GM18909 (cell line): ENCODE data around the gene ATXN7.

Experiments
- ATAC-seq: cut with Tn5 transposase; IDR thresholded peaks from one replicate; pipeline ENCODE4 v1.9.1; 2021; ENCODE audit warnings: mild to moderate bottlenecking; ENCODE audit not compliant: unreplicated experiment, poor library complexity

The ATXN7 gene

DNA sequence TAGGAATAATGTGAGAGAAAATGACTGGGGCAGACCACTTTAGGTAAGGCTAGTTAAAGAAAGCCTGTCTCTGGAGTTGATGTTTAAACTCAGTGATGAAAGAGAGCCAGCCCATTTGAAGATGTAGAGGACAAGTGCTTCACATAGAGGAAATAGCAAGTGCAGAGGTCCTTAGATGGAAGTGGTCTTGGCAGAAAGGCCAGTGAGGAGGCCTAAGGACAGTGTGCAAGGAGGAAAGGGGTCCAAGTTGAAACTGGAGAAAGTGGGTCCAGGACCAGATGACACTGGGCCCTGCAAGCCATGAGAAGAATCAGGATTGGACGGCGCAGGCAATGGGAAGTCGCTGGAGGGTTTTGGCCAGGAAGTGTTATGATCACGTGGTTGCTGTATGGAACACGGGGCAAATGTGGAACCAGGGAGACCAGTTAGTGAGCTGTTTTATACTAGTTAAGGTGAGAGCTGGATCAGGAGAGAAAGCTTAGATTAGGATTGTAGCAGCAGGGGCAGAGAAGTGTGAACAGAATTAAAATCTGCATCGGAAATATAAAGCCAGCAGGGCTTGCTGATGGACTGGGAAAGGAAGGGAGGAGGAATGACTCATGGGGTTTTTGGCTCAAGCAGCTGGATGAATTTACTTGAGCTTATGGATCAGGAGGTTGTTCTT lies 96.5 kb downstream of the ATXN7 start:
- ATAC-seq = no peak

DNA sequence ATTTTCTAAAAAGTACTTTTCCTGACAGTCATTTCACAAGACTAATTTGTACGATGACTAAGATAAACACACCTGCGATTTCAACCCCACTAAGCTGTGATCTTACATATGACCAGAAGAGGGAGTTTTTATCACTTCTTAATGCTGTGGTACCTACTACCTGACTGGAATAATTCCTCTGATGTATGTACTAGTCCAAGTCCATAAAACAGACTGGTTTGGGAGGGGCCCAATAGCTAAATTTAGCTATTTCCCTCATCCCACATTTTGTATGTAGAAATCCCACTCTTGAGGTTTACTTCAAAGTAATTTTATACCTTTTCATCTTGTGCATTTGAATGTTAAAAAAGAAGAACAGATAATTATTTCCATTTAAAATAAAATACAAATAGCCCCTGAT lies 98.2 kb downstream of the ATXN7 start:
- ATAC-seq = peak; percentile 82

DNA sequence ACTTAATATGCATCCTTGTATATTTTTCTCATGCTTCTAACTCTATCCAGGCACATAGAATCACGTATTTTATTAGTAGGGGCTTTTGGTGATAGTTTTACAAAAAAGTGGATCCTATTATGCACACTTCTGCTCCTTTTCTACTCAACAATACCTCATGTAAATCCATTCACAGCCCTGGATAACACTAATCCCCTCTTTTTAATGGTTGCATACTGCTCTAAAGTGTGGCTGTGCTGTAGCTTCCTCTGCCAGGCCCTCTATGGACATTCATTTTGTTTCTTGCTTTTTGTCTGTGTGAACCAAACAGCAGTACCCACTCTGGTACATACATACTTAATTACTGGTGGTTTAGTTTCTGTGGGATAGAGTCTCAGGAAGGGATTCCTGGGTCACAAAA lies 99.8 kb downstream of the ATXN7 start:
- no peak for ATAC-seq

DNA sequence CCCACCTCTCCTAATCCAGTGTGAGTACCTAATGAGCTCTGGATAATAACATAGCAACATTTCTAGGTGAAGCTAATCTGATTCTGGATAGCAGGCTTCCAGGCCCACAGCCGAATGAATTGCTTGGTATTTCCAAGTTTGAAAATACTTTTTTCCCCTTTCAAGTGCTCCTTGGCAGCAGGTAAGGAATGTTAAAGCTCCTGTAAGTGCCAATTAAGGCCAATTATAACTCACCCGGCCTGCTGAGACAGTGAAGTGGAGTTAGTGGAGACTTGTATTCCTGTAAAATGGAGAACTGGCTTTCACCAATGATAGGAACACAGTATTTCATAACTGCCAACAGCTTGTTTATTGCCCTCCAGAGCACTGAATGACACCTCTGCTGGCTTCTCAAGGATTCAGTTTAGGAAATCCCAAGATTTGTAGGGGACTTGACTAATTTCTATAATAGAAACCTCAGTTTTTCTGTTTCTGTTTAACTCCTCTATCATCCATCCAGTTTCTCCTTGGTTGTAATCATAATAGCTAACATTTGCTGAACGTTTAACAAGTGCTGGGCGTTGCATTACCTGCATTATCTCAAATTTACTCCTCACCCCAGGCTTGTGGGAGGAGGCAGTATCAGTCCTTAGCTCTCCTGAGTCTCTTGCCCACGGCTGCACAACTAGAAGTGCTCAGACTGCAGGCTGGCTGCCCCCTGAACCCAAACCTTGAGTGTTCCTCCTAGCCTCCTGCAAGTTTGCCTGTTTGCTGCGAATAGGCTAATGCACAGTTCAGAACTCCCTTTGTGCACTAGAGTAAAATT lies 101.2 kb downstream of the ATXN7 start:
- no peak for ATAC-seq

DNA sequence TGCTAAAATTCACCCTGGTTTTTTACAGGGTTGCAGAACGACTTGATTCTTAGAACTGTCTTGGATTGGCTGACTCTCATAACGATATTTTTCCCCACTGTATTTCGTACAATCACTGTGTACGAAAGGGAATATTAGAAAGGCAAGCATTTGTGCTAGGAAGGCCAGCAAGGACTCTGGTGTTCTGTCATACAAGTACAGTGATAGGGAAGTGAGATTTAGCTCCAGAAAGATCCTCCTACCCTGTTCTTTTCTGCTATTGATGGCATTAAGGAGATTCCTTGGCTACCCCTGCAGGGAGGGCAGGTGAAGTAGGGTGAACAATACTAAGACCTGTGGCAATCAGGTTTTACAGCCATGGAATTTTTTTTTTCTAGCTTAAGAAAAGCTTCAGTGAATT lies 102.3 kb downstream of the ATXN7 start:
- ATAC-seq = no peak

DNA sequence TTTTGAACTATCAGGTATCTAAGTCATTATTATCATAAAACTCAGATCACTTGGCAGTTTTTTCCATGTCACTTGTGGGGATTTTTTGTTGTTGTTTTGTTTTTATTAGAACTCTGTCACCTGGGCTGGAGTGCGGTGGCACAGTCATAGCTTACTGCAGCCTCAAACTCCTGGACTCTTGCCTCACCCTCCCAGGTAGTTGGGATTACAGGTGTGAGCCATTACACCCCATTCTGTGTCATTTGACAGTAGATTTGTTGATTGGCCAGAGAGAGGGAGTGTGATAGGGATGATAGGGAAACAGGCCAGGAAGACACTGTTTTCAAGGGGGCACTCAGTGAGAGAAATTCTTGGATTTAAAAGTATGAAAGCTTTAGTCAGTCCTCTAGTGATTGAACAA lies 103.2 kb downstream of the ATXN7 start:
- no peak for ATAC-seq

DNA sequence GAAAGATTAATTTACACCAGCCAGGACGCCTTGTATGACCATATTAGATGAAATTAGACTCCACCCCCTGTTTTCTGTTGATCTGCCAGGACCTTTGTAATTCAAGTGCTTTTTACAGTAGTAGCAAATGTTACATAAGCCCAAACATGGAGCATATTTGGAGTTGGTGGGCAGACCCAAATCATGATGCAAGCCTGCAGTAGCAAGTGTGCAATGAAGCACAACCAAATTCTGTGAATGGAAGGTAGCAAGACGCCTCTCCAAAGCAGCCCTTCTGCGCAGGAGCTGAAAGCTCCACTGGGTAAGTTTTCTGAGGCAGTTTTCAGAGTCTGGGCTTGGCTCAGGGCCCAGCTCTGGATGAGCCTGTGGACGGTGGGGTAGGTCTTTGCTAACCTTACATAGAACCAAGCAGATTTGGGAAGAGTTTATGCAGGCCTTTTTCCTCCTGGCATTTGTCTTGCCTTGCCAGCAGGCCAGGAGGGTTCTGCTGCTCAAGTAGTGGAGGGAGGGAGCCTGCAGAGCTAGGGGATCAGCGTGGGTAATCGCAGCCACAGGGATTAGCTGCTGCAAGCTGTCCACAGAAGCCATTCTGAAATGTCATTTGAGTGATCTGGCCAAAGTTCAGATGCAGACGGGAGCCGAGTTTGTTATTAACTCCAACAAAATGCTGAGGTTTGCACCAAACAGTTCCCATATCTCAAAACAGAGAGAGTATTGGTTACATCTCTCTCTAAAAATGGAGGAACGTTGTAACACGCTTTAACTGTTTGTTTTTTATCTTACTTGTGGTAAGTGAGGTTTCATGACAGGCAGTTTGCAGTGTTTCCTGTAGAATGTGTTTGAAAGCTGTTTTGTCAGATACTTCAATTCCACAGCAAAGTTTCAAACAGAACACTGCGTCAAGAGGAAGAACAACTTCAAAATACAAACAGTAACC lies 104.3 kb downstream of the ATXN7 start:
- peak; percentile 71 for ATAC-seq

DNA sequence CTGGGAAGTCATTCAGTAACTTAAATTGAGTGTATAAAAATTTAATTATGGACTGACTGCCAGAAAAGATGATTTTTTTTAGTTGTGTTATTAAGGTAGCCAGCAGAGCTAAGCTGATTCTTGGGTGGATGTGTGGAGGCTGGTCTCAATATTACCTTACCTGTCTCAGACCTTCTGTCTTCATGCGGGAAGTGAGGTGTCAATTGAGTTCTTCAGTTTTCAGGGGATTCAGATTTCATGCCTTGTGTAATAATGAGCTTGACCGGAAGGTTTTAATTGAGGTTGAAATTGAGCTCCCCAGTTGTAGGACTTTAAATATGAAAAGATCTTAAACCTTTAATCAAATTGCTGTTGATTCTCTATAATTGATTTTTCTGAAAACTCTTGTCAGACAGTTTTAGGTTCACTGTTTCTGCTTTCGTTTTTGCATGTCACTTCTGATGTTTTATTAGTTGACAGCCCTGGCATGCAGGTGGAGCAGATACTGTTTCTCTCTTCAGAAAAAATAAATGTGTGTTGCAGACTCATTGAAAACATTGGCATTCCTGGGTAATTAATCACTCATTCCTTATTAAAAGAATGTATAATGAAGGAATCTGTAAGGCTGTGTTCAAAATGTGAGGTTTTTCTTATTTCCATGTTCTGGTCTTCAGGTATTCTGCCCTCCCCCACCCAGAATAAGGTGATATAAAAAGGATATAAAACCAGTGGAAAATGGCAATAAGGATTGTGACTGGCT lies 105.1 kb downstream of the ATXN7 start:
- peak; percentile 22 for ATAC-seq

DNA sequence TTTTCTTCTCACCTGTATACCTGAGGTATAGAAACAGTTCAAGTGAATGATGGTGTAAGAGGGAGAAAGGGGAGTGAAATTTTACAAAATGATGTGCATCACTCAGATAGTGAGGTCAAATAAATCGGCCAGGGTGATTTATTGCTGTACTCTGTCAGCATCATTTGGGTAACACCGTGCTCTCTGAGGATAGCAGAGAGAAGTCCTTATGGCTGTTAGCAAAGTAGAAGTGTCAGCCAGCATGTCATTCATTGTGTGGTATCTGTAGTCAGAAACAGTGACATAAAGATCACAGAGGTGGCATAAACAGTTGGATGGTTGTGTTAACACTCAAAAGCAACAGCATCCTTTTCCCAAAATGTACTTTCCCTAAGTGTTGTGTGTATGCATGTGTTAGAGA lies 106.2 kb downstream of the ATXN7 start:
- no peak for ATAC-seq

DNA sequence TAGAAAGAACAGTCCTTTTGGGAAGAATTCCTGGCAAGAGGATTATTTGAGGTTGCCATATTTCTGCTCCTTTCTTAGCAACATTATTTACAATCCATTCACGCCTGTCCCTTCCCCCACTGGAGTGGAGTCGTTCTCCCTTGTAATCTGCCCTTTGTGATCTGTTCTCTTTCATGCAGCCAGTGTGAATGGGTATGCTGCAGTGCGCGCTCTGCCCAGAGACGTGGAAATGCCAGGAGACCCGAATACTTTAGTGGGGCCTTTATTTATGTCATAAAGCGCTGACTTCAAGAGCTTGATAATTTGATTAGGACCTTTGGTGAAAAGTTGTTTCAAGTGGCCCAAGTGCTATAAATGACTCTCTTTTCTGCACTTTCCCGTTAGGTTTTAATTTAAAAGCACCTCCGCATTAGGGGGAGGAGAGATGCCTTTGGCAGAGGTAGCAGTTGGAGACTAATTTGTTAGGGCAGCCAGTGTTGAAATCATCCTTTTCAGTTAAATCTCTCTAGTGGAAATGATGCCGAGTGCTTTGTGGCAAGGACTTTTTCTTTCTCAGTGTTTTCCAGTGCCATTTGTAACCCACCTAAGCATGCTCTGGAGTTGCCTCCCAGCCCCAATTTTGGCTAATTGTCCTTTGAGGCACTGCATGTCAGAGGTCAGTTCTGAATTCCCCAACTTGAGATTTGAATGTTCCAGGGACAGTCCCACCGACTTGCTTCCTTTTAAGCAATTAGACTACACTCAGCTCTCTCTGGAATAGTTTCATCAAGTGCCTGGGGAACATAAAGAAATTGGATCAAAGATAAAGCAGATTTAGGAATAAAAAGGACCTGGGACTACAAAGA lies 107.2 kb downstream of the ATXN7 start:
- no peak for ATAC-seq

DNA sequence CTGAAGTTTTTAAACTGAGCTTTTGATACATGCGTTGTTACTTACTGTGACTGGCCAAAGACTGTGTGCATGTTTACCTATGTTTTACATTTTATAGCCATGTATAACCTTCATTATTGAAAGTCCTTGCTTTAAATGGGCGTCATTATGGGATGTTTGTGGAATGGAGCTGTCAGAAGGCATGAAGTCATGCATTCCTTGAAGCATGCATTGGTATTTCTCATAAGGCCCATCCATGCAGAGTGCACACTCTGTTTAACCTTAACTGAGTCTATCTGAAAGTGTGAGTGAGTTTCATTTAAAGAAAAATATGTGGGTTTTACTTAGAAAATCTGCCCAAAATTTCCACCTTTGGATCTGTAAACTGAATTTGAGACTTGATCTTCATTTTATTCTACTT lies 108.5 kb downstream of the ATXN7 start:
- ATAC-seq = no peak

DNA sequence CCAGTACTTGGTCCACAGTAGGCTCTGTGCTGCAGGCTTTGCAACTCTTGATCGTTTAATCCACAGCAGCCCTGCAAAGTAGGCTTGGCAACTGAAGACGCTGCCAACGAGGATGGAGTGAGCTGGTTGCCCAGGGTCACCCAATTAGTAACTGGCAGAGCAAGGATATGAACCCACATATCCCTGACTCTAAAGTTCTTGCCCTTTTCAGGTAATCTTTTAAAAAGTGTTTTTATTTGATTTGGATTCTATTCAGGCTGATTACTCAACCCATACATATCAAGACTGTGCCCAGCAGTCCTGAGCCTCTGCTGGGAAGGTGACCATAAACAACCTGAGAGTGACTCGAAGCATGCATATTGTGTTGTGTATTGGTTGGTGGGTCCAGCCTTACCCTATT lies 109.3 kb downstream of the ATXN7 start:
- no peak for ATAC-seq

DNA sequence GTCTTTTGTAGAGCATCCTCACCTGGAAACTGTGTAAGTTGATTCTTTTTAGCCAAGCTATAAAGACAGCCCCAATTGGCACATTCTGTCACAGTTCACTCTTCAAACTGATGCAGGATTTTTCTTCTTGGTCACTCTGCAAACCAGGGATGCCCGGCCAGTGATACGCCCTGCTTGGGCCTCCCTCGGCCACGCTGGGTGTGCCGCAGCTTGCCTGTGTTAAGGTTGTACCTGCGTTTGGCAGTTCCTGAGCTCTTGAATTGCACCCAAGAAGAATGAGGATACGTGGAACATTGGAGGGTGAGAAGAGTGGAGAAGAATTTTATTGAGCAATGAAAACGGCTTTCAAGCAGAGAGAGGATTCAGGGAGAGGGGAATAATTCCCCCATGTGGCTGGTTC lies 109.7 kb downstream of the ATXN7 start:
- ATAC-seq = no peak

DNA sequence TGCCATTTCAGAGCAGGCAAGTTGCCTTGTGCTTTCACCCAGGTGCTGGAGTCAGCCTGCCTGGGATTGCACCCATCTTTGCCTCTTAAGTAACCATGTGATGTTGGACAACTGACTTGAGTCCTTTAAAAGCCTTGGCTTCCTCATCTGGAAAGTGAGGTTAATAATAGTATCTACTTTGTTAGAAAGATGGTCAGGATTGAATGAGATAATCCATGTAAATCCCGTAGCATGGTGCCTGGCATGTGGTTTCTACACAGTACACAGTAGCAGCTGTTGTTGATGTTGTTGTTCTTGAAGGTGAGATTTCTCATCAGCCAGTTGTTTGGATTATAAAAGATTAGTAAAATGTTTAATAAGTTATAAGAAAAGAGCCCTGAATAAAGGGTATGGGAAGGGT lies 110.8 kb downstream of the ATXN7 start:
- no peak for ATAC-seq

DNA sequence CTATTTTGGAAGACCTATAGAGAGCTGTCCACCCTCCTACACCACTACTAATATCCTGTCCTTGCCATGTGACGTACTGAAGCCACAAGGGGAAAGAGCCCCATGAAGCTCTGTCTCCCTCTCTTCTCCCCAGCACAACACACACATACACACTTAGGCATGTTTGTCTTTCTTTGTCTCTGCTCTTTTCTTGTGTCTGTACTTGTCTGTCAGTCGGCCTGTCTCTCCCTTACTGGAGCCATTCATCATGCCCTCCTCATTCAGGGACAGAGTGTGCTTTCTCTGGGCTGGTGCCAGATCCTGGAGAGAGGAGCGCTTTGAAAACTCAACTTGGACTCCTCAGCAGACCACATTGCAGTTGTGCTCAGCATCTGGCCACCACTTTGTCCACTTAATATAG lies 112.1 kb downstream of the ATXN7 start:
- ATAC-seq = no peak

DNA sequence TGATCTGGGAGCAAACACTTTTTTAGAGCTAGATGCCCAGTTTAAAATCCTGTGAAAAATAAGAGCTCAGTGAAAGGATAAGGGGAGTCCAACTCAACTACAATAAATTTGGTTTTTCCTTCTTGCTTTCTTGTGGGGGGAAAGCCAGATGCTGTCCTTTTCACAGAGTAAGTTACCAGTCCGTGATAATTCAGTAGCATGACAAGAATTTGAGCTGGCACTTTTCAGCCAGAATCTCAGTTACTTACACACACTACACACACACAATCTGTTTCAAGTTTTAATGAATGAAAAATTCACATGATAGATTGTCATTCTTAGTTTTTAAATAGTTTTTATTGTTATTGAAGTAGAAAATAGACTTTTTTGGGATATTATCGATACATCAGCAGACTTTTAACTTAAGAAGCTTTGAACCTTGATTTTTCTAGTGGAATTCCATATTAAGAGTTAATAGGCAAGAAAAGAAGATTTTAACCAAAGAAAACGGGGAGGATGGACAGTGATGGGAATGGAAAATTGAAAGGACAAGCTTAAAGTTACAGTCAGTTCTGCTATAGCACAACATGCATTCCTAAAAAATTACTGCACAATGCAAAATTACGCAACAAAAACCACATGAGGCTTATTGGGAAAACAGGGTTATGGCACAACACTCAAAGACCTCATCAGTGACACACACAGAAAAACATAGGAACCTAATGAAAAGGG lies 112.6 kb downstream of the ATXN7 start:
- ATAC-seq = no peak

DNA sequence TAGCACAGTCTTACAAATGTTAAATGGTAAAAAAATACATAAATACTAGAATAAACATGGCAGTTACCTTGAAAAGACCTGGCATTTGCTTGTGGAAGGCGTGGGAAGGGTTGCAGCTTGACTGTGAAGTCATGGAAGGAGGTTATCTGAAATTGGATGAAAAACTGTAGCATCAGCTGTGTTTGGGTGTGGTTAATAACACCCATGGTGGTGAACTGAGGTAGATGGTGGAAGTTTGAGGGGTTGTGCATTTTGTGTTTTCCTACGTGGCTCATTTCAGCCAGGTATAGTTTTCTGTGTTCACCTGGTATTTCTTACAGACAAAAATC lies 113.2 kb downstream of the ATXN7 start:
- ATAC-seq = no peak

DNA sequence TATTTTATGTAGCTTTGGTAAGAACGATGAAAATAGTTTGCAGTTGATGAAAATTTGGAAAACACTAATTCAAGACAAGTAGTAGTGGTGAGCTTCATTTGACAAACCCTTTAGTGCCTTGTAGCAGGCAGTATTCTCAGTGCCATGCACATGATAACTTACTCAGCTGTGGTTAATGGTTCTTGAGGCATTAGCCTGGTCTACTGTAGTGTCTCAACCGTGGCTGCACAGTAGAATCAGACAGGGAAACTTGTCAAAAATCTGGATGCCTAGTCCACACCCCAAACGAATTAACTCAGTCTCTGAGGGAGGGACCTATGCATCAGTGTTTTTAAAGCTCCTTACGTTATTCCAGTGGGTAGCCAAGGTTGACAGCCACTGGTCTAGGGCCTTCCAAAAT lies 114.2 kb downstream of the ATXN7 start:
- no peak for ATAC-seq
